B cell (primary cell): ENCODE data around the gene THRB. TPM values are rescaled to one million over a fixed set of nuclear protein-coding genes. Genes with fewer than 3 reads are reported as not detected.

ENCODE experiments used
- ATAC-seq: fragments of 200-7000 bp; cut with Tn5 transposase; one replicate; pipeline ENCODE4 v1.10.0; 2021; ENCODE audit warnings: low read depth, mild to moderate bottlenecking, moderate number of reproducible peaks, moderate library complexity
- CTCF ChIA-PET: fragments of 350-600 bp; sonication (Branson Sonifier 250); formaldehyde crosslinking; loops from one replicate; lab custom pipeline; 2021; ENCODE audit warnings: antibody characterized with exemption, inconsistent platforms; lab: Charles Lee
- POLR2A ChIA-PET: fragments of 350-600 bp; sonication (Branson Sonifier 250); formaldehyde crosslinking; loops from one replicate; lab custom pipeline; 2021; ENCODE audit warnings: antibody characterized with exemption; lab: Charles Lee
- DNase-seq: peaks from one replicate; pipeline ENCODE4 v3.0.0; 2013
- H2AFZ ChIP-seq: 2 replicates; pipeline ENCODE4 v1.6.1; 2012; ENCODE audit warnings: mild to moderate bottlenecking, low read depth, low read length; ENCODE audit not compliant: insufficient read depth, poor library complexity, severe bottlenecking
- H3K27ac ChIP-seq, 2 donors: 1 replicate in 1 of 2; 2 replicates in 1 of 2; pipeline ENCODE4 v1.5.1; 2012 to 2013; ENCODE audit warnings: low read length in 2 of 2, mild to moderate bottlenecking in 2 of 2, moderate library complexity in 1 of 2
- H3K27me3 ChIP-seq, 4 experiments: fragments of 200-600 bp in 1 of 4; sonication (generic) in 1 of 4; replicated peaks in 1 of 4; 1 replicate in 2 of 4; 2 replicates in 2 of 4; pipeline versions ENCODE4 v1.6.1 to v1.7.0; 2013 to 2016; ENCODE audit warnings: low read length in 3 of 4, mild to moderate bottlenecking in 2 of 4, mixed read lengths in 1 of 4, moderate library complexity in 1 of 4; ENCODE audit not compliant: insufficient read depth in 4 of 4, control insufficient read depth in 3 of 4; ENCODE audit errors: control extremely low read depth in 1 of 4
- H3K36me3 ChIP-seq, 2 experiments: replicated peaks in 1 of 2; 1 replicate in 1 of 2; 2 replicates in 1 of 2; pipeline versions ENCODE4 v1.6.1 to v1.7.1; 2013; ENCODE audit warnings: low read length in 1 of 2; ENCODE audit not compliant: insufficient read depth in 2 of 2, control insufficient read depth in 1 of 2; ENCODE audit errors: control extremely low read depth in 1 of 2, extremely low read depth in 1 of 2
- H3K4me1 ChIP-seq, 2 donors: fragments of 200-600 bp in 1 of 2; sonication (generic) in 1 of 2; 1 replicate in 1 of 2; 2 replicates in 1 of 2; pipeline versions ENCODE4 v1.5.1 to v1.6.1; 2013 to 2017; ENCODE audit warnings: low read length in 2 of 2; ENCODE audit not compliant: control insufficient read depth in 2 of 2, insufficient read depth in 2 of 2
- H3K4me2 ChIP-seq: replicated peaks from 2 replicates; pipeline ENCODE3; 2012; ENCODE audit warnings: mild to moderate bottlenecking, low read depth, low read length; ENCODE audit not compliant: poor library complexity, severe bottlenecking
- H3K4me3 ChIP-seq, 5 experiments: fragments of 200-600 bp in 1 of 5; sonication (generic) in 1 of 5; 1 replicate in 3 of 5; 2 replicates in 2 of 5; pipeline versions ENCODE4 v1.5.1 to v1.7.0; 2011 to 2016; ENCODE audit warnings: low read length in 4 of 5, mild to moderate bottlenecking in 4 of 5, low read depth in 2 of 5, control low read depth in 1 of 5, moderate library complexity in 1 of 5; ENCODE audit not compliant: insufficient read depth in 1 of 5; ENCODE audit errors: control extremely low read depth in 1 of 5, extremely low read depth in 1 of 5
- H3K79me2 ChIP-seq: fragments of 200-600 bp; sonication (generic); one replicate; pipeline ENCODE4 v1.6.0; 2016; ENCODE audit warnings: low read length; ENCODE audit not compliant: control insufficient read depth, insufficient read depth
- H3K9ac ChIP-seq: fragments of 200-600 bp; sonication (generic); 2 replicates; pipeline ENCODE4 v1.6.1; 2017; ENCODE audit warnings: mild to moderate bottlenecking, low read length, moderate library complexity
- H3K9me3 ChIP-seq, 3 donors: one replicate each; pipeline versions ENCODE4 v1.6.1 to v1.7.1; 2013; ENCODE audit warnings: low read length in 2 of 3; ENCODE audit not compliant: control insufficient read depth in 2 of 3, insufficient read depth in 1 of 3; ENCODE audit errors: control extremely low read depth in 1 of 3
- H4K20me1 ChIP-seq: 2 replicates; pipeline ENCODE4 v1.6.0; 2012; ENCODE audit warnings: mild to moderate bottlenecking, low read length; ENCODE audit not compliant: insufficient read depth, control insufficient read depth, poor library complexity, severe bottlenecking
- H3K27ac Mint-ChIP-seq: one replicate; pipeline ENCODE4 v1.8.0; 2021; ENCODE audit warnings: mixed read lengths
- H3K27me3 Mint-ChIP-seq: one replicate; pipeline ENCODE4 v1.8.0; 2021; ENCODE audit warnings: mixed read lengths
- H3K4me1 Mint-ChIP-seq: one replicate; pipeline ENCODE4 v1.8.0; 2021; ENCODE audit warnings: mixed read lengths
- H3K4me3 Mint-ChIP-seq: one replicate; pipeline ENCODE4 v1.8.0; 2021; ENCODE audit warnings: mixed read lengths
- H3K9me3 Mint-ChIP-seq: one replicate; pipeline ENCODE4 v1.8.0; 2022; ENCODE audit warnings: mixed read lengths; ENCODE audit not compliant: insufficient read depth
- CTCF ChIP-seq: fragments of 200-600 bp; IDR thresholded peaks from one replicate; pipeline ENCODE4 v1.8.0; 2022; ENCODE audit warnings: antibody characterized with exemption, mild to moderate bottlenecking
- EZH2 ChIP-seq: IDR thresholded peaks from 2 replicates; pipeline ENCODE4 v1.6.1; 2012; ENCODE audit warnings: borderline replicate concordance, low read depth, mild to moderate bottlenecking, moderate library complexity, low read length; ENCODE audit not compliant: insufficient read depth, poor library complexity, severe bottlenecking
- WGBS: methylation state at CpG from one replicate; pipeline ENCODE4 v1.1.5; 2013; ENCODE audit warnings: missing lambda C conversion rate; ENCODE audit not compliant: insufficient coverage; 5-methylcytosine and 5-hydroxymethylcytosine counted together
- intact Hi-C: fragments of 100-400 bp; cut with micrococcal nuclease; formaldehyde crosslinking; loops from one replicate; pipeline ENCODE4 v1.10.0; 2022
- polyA plus RNA-seq: library from polyadenylated mRNA; depleted of rRNA; stranded (reverse); fragments of >200 nt; gene quantifications from 2 replicates; pipeline ENCODE4 v1.2.3, GENCODE V29; 2012
- total RNA-seq, 2 donors: library from RNA; stranded (reverse); fragments of 120-200 nt in 1 of 2; gene quantifications; 1 replicate in 1 of 2; 2 replicates in 1 of 2; pipeline versions ENCODE4 v1.2.3 to v1.2.4, GENCODE V29; 2013 to 2022

THRB gene
- total and polyA plus RNA-seq, 2 donors (not counting 1 experiment from before 2014, with no cell fraction given): 0.86 to 1.8 TPM

GRCh38 chr3:24182756-24183155, 311.9 kb downstream of the THRB start:
- WGBS: 77% methylated on average over 2 of the region's 2 CpGs

GRCh38 chr3:24181256-24181655, 313.4 kb downstream of the THRB start:
- Histone ChIP-seq H3K79me2 (no peaks in the 10 kb centered on the region), H3K9me3 (no peaks in the 10 kb centered on the region), H4K20me1 (no peaks in the 10 kb centered on the region), H2AFZ (no peak overlapping the region), H3K27ac (no peak overlapping the region), H3K4me1 (no peaks in the 10 kb centered on the region), H3K4me2 (no peak overlapping the region), H3K9ac (no peak overlapping the region), H3K4me3 (no peak overlapping the region), H3K27me3 (no peaks in the 10 kb centered on the region), H3K36me3 (no peaks in the 10 kb centered on the region)
- Mint-ChIP-seq H3K27me3 (no peaks in the 10 kb centered on the region), H3K9me3 (no peaks in the 10 kb centered on the region), H3K27ac (no peak overlapping the region), H3K4me3 (no peak overlapping the region), H3K4me1 (no peaks in the 10 kb centered on the region)
- no peak for DNase-seq
- no peak for ATAC-seq
- TF ChIP-seq EZH2 (no peak), CTCF (no peak)
- ChIA-PET POLR2A (no interaction called here), CTCF (interaction anchor here (1.6 kb wide), 1 partner anchor 9 kb away, joined by 3 read pairs; no protein-coding TSS in a partner anchor)
- intact Hi-C loops: no loop called here
- WGBS: 90% methylated on average over 2 of the region's 4 CpGs

More at GRCh38 chr3:24182756-24183155, 311.9 kb downstream of the THRB start:
- DNase-seq (no peak), ATAC-seq (no peak)
- Histone ChIP-seq H3K36me3 (no peaks in the 10 kb centered on the region), H3K27me3 (no peaks in the 10 kb centered on the region), H3K4me1 (no peaks in the 10 kb centered on the region), H3K9me3 (no peaks in the 10 kb centered on the region), H3K4me3 (no peak overlapping the region), H4K20me1 (no peaks in the 10 kb centered on the region), H3K27ac (no peak overlapping the region), H2AFZ (no peak overlapping the region), H3K79me2 (no peaks in the 10 kb centered on the region), H3K9ac (no peak overlapping the region), H3K4me2 (no peak overlapping the region)
- Mint-ChIP-seq H3K27ac (no peak overlapping the region), H3K27me3 (no peaks in the 10 kb centered on the region), H3K4me1 (no peaks in the 10 kb centered on the region), H3K4me3 (no peak overlapping the region), H3K9me3 (no peaks in the 10 kb centered on the region)
- intact Hi-C loops: no loop called here
- TF ChIP-seq CTCF (no peak), EZH2 (no peak)
- ChIA-PET POLR2A (no interaction called here), CTCF (interaction anchor here (1.4 to 1.7 kb wide), 2 partner anchors 9 to 31 kb away, joined by 3 read pairs; no protein-coding TSS in a partner anchor)
